Raji (cell line): ENCODE data around the gene BLOC1S5.

Source experiments
- POLR2A ChIP-seq: IDR thresholded peaks from 2 replicates; pipeline ENCODE4 v1.6.1; 2011; ENCODE audit warnings: low read depth, low read length, control low read depth; ENCODE audit not compliant: insufficient read depth

The BLOC1S5 gene

DNA sequence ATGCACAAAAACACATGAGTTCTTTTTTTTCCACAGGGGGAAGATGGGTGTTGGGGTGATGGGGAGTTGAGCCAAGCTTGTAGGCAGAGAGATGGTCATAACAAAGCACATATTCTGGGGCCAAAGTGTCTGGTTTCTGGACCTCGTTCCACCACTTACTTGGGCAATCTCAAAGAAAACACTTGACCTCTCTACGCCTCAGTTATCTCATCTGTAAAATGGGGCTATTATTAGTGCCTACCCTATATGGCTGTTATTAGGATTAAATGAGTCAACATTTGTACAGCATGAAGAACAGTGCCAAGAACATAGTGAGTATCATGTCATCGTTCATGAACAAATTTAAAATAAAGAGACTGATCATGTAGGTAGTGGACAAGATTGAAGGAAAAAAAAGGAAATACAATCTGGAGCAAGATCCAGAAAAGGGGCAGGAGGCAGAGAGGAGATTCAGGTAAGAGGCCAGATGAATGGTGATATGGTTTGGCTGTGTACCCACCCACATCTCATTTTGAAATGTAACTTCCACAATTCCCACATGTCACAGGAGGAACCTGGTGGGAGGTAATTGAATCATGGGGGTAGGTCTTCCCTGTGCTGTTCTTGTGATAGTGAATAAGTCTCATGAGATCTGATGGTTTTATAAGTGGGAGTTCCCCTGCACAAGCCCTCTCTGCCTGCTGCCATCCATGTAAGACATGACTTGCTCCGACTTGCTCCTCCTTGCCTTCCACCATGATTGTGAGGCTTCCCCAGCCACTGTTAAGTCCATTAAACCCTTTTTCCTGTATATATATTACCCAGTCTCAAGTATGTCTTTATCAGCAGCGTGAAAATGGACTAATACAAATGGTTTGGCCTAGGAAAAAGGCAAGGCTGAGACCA is 23.9 kb upstream of the BLOC1S5 start:
- TF ChIP-seq POLR2A: no peak

DNA sequence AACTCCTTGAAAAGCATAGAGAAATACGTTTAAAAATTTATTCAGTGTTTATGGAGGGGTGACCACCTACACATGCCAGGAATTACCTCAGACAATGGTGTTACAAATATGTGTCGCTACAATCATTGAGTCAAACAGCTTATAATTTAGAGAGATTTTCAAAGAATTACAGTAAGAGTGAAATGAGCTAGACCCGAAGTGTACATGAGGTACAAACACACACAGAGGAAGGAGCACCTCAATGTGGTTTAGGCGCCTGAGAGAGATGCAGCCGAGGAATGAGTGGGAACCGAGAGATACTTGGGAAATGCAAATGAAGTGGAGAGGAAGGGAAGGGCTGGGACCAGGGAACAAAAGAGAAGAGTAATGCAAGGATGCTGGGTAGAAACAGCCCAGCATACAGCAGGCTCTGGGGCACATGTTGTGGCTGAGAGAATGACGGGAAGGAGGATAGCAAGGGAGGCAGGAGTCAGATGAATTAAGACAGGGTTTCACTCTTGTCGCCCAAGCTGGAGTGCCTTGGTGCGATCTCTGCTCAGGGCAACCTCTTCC is 22.6 kb upstream of the BLOC1S5 start:
- no peak for TF ChIP-seq POLR2A

DNA sequence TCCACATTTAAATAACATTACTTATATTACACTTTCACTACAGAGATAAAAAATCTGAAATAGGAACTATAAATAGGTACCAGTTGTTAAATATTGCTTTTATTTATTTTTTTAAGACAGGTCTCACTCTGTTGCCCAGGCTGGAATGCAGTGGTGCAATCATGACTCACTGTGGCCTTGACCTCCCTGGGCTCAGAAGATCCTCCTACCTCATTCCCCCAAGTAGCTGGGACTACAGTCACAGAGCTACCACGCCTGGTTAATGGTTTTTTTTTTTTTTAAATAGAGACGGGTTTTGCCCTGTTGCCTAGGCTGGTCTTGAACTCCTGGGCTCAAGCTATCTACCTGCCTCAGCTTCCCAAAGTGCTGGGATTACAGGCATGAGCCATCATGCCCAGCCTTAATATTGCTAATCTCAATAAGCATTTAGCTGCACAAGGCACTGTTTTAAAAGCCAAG is 20.9 kb upstream of the BLOC1S5 start:
- no peak for TF ChIP-seq POLR2A

DNA sequence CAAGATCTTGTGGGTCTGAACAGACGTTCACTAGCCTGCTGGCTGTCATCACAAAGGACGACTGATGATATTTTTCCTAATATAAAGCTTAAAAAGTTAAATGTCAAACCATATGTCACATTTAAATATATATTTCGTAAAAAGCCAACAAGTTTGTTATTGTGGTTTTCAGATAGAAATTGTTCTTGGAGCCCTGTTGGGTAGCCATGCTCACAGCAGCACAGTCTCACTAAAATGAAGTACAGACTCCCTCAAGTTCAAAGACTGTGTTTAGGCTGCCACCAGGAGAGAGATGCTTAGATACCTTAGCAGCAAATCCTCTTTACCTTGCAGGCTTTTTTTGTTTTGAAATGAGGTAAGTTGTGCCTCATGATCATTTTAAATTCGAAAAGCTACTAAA is 20.4 kb upstream of the BLOC1S5 start:
- no peak for TF ChIP-seq POLR2A

DNA sequence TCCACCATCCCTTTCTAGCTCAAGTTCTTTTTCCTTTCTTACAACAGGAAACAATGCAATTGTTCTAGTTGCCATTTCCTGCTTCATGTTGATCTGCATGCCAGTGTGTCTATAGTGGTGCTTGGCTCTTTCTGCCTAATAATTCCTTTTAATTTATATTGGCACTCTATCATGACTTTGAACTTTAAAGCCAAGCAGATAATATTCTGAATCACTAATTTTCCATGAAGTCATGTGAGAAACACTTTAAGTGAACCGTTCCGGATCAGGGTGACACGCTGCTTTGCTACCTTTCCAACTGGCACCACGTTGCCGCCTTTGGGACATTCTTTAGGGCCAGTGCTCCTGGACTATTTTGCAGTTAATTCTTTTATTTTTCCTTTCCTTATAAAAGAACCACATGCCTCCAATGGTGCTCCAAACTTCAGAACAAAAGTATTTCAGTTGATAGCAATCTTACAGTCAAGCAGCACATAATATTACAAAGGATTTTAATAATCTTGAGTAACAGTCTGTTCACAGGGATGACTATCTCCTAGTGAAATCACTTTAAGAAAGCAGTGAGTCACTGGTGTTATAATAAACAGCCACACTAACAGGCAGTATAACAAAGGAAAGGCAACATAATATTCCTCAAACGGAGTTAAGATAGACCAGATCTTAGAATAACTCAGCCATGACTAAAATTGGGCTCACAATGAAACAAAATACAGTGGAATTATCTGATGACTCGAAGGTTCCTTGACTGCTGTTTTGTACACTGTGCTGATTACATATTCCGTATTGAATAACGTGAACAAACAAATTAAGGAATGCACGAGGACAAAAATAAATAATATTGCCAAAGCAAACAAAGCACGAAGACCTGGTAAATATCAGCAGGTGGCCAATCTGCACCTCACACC is 19.0 kb upstream of the BLOC1S5 start:
- no peak for TF ChIP-seq POLR2A

DNA sequence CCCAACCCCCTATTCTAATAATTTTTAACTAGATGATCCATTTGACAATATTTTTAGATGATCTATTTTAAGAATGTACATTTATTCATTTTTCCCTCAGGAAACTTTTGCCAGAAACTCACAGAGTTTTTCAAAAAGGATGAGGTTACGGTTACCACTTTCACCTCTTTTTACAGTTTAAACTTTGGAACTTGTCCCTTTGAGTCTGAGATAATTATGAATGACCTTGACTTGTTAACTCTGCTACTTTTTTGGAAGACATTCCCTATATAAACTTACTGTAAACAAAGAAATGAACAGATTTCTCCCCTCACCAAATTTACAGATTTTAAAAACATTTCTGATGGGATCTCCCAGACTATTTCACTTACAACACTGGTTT is 18.4 kb upstream of the BLOC1S5 start:
- TF ChIP-seq POLR2A: no peak

DNA sequence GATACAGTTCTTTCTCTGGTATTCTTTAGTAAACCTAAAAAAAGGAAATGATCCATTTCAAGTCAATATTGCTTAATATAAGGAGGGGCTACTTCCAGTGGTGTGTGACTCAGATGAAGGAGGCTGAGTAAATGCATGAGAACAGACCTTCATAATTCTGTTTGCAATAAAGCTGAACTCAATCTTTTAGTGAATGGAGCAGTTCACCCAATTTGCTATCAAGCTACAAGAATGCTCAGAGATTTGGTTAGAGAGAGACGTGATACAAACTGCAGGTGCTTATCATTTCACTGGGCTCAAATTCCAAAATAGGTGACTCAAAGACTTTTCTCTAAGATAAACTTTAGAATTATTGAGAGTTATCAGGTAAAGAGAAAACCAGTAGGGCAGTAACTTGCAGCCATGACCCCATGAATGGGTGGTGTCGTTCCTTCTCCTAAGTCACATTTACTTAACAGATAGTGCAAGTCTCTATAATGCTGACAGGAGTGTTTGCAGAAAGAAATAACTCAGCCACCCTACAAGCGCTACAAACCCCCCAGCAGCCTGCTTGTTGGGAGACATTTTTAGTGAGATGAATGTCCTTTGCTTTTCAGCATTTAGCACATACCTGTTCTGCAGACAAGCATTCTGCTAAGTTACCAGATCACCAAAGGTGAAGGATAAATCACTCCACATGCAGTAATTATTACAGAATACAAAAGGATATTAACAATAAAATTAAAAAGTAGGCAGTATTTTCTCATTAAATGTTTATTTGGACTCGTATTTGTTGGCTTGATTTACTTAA is 16.4 kb upstream of the BLOC1S5 start:
- no peak for TF ChIP-seq POLR2A

DNA sequence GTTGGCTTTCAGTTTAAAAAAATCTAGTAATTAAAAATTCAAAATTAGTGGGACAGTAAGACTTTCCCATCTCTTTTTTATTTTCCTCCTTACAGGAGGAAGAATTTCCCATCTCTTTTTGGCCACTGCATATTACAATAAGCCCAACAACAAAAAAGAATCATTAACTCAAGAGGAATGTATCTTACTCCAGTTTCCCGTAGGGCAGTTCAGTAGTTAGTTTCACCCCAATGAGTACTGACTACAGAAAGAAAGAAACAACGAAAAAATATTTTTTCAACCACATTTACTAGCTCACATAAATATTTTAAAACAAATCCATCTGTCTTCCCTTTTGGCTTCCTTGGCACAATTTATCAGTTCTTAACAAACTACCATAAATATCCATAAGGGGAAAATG is 14.9 kb upstream of the BLOC1S5 start:
- TF ChIP-seq POLR2A: no peak

DNA sequence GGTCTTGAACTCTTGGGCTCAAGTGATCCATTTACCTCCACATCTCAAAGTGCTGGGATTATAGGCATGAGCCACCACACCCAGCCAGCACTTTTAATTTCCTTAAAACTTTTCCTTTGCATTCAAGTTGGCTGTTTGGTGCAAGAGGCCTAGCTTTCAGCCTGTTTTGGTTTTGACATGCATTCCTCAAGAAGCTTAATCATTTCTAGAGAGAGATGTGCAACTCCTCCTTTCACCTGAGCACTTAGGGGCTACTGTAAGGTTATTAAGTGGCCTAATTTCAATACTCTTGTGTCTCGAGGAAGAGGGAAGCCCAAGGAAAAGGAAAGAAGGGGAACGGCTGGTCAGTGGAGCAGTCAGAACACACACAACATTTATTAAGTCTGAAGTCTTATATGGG is 13.8 kb upstream of the BLOC1S5 start:
- TF ChIP-seq POLR2A: no peak

DNA sequence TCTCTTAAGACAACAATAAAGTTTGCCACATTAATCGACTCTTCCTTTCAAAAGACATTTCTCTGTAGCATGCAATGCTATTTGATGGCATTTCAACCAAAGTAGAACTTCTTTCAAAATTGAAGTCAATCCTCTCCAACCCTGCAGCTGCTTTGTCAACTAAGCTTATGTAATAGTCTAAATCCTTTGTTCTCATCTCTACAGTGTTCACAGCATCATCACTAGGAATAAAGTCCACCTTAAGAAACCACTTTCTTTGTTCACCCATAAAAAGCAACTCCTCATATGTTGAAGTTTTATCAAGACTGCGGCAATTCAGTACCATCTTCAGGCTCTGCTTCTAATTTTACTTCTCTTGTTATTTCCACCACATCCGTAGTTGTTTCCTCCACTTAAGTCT is 11.5 kb upstream of the BLOC1S5 start:
- TF ChIP-seq POLR2A: no peak

DNA sequence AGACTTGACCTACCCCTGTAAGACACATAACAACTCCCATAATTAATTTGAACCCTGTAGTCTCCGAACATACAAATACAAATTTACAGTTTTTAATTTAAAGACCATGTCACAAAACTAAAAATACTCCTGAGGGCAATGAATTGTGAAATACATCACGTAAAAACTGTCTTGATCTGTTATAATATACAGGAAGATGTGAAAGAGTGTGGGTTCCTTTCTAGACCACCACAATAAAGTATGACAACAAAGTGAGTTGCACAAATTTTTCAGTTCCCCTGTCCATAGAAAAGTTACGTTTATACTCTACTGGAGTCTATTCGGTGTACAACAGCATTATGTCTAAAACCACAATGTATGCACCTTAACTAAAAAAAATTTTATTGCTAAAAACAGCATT is 11.0 kb upstream of the BLOC1S5 start:
- no peak for TF ChIP-seq POLR2A

DNA sequence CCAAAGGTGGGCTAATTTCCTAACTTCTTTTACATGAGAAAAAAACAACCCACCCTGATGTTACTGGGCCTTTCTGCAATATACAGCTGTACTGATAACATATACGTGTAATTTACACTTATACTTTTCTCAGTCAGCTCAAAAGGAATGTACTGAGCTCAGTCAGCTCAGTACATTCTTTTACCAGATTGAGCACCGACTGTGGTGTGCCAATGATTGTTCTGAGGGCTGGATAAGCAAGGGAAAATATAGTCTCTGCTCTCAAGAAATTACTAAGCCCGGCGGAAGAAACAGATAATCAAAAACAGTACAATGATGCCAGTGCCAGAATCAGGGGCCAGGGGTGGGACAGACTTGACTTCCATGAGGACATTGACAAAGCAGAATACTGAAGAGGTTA is 10.0 kb upstream of the BLOC1S5 start:
- TF ChIP-seq POLR2A: no peak

DNA sequence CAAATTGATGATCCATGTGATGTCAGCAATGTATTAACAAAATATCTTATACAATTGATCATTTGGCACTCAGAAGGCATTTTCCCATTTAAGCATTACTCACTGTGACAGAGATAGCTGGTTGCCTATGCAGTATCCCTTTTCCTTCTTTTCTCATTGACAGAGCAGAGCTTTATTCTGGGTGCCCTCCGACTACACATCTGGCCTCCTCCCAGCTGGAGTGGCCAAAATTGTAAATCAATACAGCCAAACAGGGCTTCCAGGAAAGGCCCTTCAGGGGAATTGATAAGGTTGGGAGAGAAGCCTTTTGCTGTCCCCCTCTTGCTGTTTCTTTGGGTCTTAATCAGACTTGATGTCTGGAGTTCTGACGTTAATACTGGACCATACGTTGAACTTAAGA is 9.6 kb upstream of the BLOC1S5 start:
- no peak for TF ChIP-seq POLR2A

DNA sequence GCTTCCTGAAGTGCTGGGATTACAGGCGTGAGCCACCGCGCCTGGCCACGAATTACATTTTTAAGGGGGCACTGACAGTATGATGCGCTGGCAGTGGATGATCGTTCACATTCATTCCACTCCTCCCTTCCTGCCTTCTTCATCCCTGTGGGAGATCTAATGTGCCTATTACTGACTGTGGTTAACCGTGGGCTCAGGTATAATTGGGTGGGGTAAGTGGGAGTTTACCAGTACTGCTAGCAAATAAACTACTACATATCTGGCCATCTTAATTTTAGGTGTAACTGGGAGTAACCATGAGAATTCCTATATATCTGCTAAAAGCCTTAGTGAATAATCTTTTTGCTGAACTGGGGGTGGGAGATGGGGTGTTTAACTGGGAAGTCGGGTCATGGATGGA is 6.5 kb upstream of the BLOC1S5 start:
- no peak for TF ChIP-seq POLR2A
